HCT116 (cell line): ENCODE data around the gene LRRC4B. TPM values are rescaled to one million over a fixed set of nuclear protein-coding genes. Genes with fewer than 3 reads are reported as not detected.

Experiments used
- ATAC-seq: fragments of 200-7000 bp; cut with Tn5 transposase; 2 replicates; pipeline ENCODE4 v1.9.1; 2020; ENCODE audit warnings: mild to moderate bottlenecking, moderate library complexity
- BruUV-seq: library from RNA; stranded (reverse); fragments of 400-500 nt; replicated peaks from 2 replicates; lab custom pipeline; 2021; lab: Mats Ljungman, UMichigan
- CTCF ChIA-PET: fragments of 300-600 bp; sonication (Branson Sonifier 250); formaldehyde crosslinking; loops from one replicate; lab custom pipeline; 2021; ENCODE audit warnings: antibody characterized with exemption; lab: Charles Lee
- POLR2A ChIA-PET: fragments of 300-600, 350-600 bp; sonication (Branson Sonifier 250); formaldehyde crosslinking; loops from one replicate; lab custom pipeline; 2021; ENCODE audit warnings: antibody characterized with exemption; lab: Charles Lee
- RAD21 ChIA-PET, 2 experiments: fragments of 300-600 bp; sonication (Branson Sonifier 250); formaldehyde crosslinking; loops; one replicate each; lab custom pipeline; 2023; ENCODE audit warnings: low total read pairs in 2 of 2; ENCODE audit not compliant: uncharacterized antibody in 2 of 2, unreplicated experiment in 2 of 2, low non-redundant PET in 1 of 2; lab: Charles Lee
- DNase-seq: peaks from one replicate; pipeline ENCODE4 v3.0.0-alpha.2; 2010; ENCODE audit warnings: low read depth, low spot score
- H2AFZ ChIP-seq: fragments of 200-600 bp; shearing (Covaris generic), sonication (generic); 2 replicates; pipeline ENCODE4 v1.6.1; 2017; ENCODE audit warnings: low read depth, mixed run types, mixed read lengths, antibody characterized with exemption, low read length; ENCODE audit not compliant: poor library complexity, severe bottlenecking
- H3K27ac ChIP-seq: 2 replicates; pipeline ENCODE4 v1.5.1; 2012; ENCODE audit warnings: low read depth, low read length
- H3K27me3 ChIP-seq: fragments of 200-600 bp; sonication (generic); 2 replicates; pipeline ENCODE4 v1.6.1; 2016; ENCODE audit warnings: mixed run types, low read length, mixed read lengths; ENCODE audit not compliant: insufficient read depth
- H3K36me3 ChIP-seq, 2 experiments: fragments of 200-500 bp in 1 of 2; fragments of 200-600 bp in 1 of 2; sonication (Bioruptor generic) in 1 of 2; sonication (generic) in 1 of 2; 2 replicates each; pipeline versions ENCODE4 v1.5.1 to v1.6.1; 2014 to 2016; ENCODE audit warnings: low read length in 2 of 2, inconsistent platforms in 1 of 2, mixed read lengths in 1 of 2, mixed run types in 1 of 2; ENCODE audit not compliant: insufficient read depth in 2 of 2, control insufficient read depth in 1 of 2
- H3K4me1 ChIP-seq, 2 experiments: fragments of 200-600 bp in 1 of 2; sonication (generic) in 1 of 2; 2 replicates each; pipeline versions ENCODE4 v1.5.1 to v1.6.1; 2012 to 2017; ENCODE audit warnings: low read length in 2 of 2, inconsistent platforms in 1 of 2, mild to moderate bottlenecking in 1 of 2, mixed read lengths in 1 of 2, mixed run types in 1 of 2, moderate library complexity in 1 of 2; ENCODE audit not compliant: insufficient read depth in 2 of 2, control insufficient read depth in 1 of 2
- H3K4me2 ChIP-seq: fragments of 200-600 bp; sonication (generic); 2 replicates; pipeline ENCODE4 v1.6.1; 2017; ENCODE audit warnings: mixed run types, low read length, mixed read lengths
- H3K4me3 ChIP-seq, 2 experiments: fragments of 200-600 bp in 1 of 2; sonication (generic) in 1 of 2; replicated peaks in 1 of 2; 2 replicates each; pipeline ENCODE4 v1.5.1; 2011 to 2016; ENCODE audit warnings: low read length in 2 of 2, control low read depth in 1 of 2, low read depth in 1 of 2, mild to moderate bottlenecking in 1 of 2, mixed read lengths in 1 of 2, mixed run types in 1 of 2
- H3K79me2 ChIP-seq: fragments of 200-600 bp; sonication (generic); 2 replicates; pipeline ENCODE4 v1.6.1; 2017; ENCODE audit warnings: mild to moderate bottlenecking, mixed run types, low read length, moderate library complexity, mixed read lengths; ENCODE audit not compliant: insufficient read depth
- H3K9ac ChIP-seq: fragments of 200-600 bp; sonication (generic); 2 replicates; pipeline ENCODE4 v1.6.1; 2016; ENCODE audit warnings: low read length, mixed read lengths
- H3K9me2 ChIP-seq: fragments of 200-600 bp; sonication (generic), shearing (Covaris generic); 2 replicates; pipeline ENCODE4 v1.6.1; 2017; ENCODE audit warnings: mixed run types, mild to moderate bottlenecking, moderate library complexity; ENCODE audit not compliant: insufficient read depth
- H3K9me3 ChIP-seq, 2 experiments: fragments of 200-500 bp in 1 of 2; fragments of 200-600 bp in 1 of 2; sonication (Bioruptor generic) in 1 of 2; sonication (generic) in 1 of 2; 2 replicates each; pipeline ENCODE4 v1.6.1; 2014 to 2017; ENCODE audit warnings: low read length in 2 of 2, mixed read lengths in 2 of 2, inconsistent platforms in 1 of 2, low read depth in 1 of 2, mild to moderate bottlenecking in 1 of 2, mixed run types in 1 of 2, moderate library complexity in 1 of 2; ENCODE audit not compliant: control insufficient read depth in 1 of 2, insufficient read depth in 1 of 2
- H4K20me1 ChIP-seq: fragments of 200-600 bp; sonication (generic), shearing (Covaris generic); 2 replicates; pipeline ENCODE4 v1.6.1; 2017; ENCODE audit warnings: mixed run types, mild to moderate bottlenecking, moderate library complexity; ENCODE audit not compliant: insufficient read depth
- CBX3 ChIP-seq: IDR thresholded peaks from 2 replicates; pipeline ENCODE4 v1.6.1; 2012; ENCODE audit warnings: low read depth
- CEBPB ChIP-seq: IDR thresholded peaks from 2 replicates; pipeline ENCODE4 v1.6.1; 2012; ENCODE audit warnings: low read depth
- ELF1 ChIP-seq: IDR thresholded peaks from 2 replicates; pipeline ENCODE4 v1.6.1; 2012; ENCODE audit warnings: low read depth, borderline replicate concordance
- EZH2 ChIP-seq: fragments of 200-600 bp; sonication (generic); IDR thresholded peaks from 2 replicates; pipeline ENCODE4 v1.6.1; 2017; ENCODE audit warnings: antibody characterized with exemption, mixed run types
- EZH2phosphoT487 ChIP-seq: fragments of 200-600 bp; IDR thresholded peaks from 2 replicates; pipeline ENCODE4 v1.6.1; 2018; ENCODE audit warnings: antibody characterized with exemption, borderline replicate concordance
- FOSL1 ChIP-seq: IDR thresholded peaks from 2 replicates; pipeline ENCODE4 v1.6.1; 2012; ENCODE audit warnings: low read depth
- POLR2A ChIP-seq: IDR thresholded peaks from 2 replicates; pipeline ENCODE4 v1.7.0; 2011; ENCODE audit warnings: borderline replicate concordance; ENCODE audit not compliant: insufficient read depth, insufficient read length; ENCODE audit errors: extremely low read depth
- SP1 ChIP-seq: IDR thresholded peaks from 2 replicates; pipeline ENCODE4 v1.6.1; 2012; ENCODE audit warnings: low read depth
- SRF ChIP-seq: IDR thresholded peaks from 2 replicates; pipeline ENCODE4 v1.6.1; 2012; ENCODE audit warnings: low read depth
- TCF7L2 ChIP-seq: IDR thresholded peaks from 2 replicates; pipeline ENCODE4 v1.7.0; 2011; ENCODE audit warnings: borderline replicate concordance, inconsistent platforms; ENCODE audit not compliant: insufficient read depth, insufficient read length; ENCODE audit errors: extremely low read depth
- ZNF274 ChIP-seq: fragments of 200-500 bp; sonication (Bioruptor generic); IDR thresholded peaks from 2 replicates; pipeline ENCODE4 v1.6.1; 2014; ENCODE audit warnings: mild to moderate bottlenecking, low read depth, low read length, inconsistent platforms
- intact Hi-C: fragments of 100-400 bp; cut with micrococcal nuclease; formaldehyde crosslinking; loops from 2 replicates; pipeline ENCODE4 v1.10.0; 2022
- total RNA-seq: library from RNA; stranded (reverse); gene quantifications from one replicate; pipeline ENCODE4 v1.2.1, GENCODE V29; 2021; ENCODE audit not compliant: unreplicated experiment
- TF ChIP-seq, protein P1 (sequence below): IDR thresholded peaks from 2 replicates; pipeline ENCODE4 v1.6.1; 2012
- TF ChIP-seq, protein P2 (sequence below): IDR thresholded peaks from 2 replicates; pipeline ENCODE4 v1.6.1; 2012
- TF ChIP-seq, protein P3 (sequence below): IDR thresholded peaks from 2 replicates; pipeline ENCODE4 v1.6.1; 2012; ENCODE audit warnings: low read depth
- TF ChIP-seq, protein P4 (sequence below), 3 experiments: fragments of 200-600 bp in 1 of 3; sonication (generic) in 1 of 3; IDR thresholded peaks in 2 of 3; conservative IDR thresholded peaks in 1 of 3; 2 replicates each; pipeline ENCODE4 v1.5.1; 2012 to 2017; ENCODE audit warnings: low read depth in 2 of 3, low read length in 2 of 3, antibody characterized with exemption in 1 of 3, borderline replicate concordance in 1 of 3, control low read depth in 1 of 3, mild to moderate bottlenecking in 1 of 3, mixed read lengths in 1 of 3, mixed run types in 1 of 3, moderate library complexity in 1 of 3; ENCODE audit not compliant: insufficient read depth in 1 of 3

LRRC4B gene
- total RNA-seq, 1 experiment from 2014 or later: 0.89 TPM

DNA sequence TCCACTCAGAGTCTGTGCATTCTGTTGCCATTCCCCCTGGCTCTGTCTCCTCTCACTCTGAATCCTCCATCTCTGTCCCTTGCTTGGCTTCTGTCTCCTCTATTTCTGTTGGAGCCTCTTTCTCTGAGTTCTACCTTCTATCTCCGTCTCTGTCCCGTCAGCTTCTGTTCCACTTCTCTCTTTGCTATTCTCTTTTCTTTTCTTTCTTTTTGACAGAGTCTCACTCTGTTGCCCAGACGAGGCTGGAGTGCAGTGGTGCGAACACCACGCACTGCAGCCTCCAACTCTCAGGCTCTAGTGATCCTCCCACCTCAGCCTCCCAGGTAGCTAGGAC lies 33.8 kb upstream of the LRRC4B start:
- no TSS peak for BruUV-seq
- TF ChIP-seq CEBPB (no peak), FOSL1 (no peak), SRF (no peak)
- TF ChIP-seq, protein P1, sequence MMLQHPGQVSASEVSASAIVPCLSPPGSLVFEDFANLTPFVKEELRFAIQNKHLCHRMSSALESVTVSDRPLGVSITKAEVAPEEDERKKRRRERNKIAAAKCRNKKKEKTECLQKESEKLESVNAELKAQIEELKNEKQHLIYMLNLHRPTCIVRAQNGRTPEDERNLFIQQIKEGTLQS: no peak
- TF ChIP-seq, all 23 proteins: peak for 0
- H3K4me2 ChIP-seq: no peak overlapping the region
- H3K9me2 ChIP-seq: no peaks in the 10 kb centered on the region
- no peak overlapping the region for H3K4me3 ChIP-seq
- DNase-seq (no peak), ATAC-seq (no peak)
- no peaks in the 10 kb centered on the region for H4K20me1 ChIP-seq
- H3K9me3 ChIP-seq: no peaks in the 10 kb centered on the region
- no peaks in the 10 kb centered on the region for H3K79me2 ChIP-seq
- no peaks in the 10 kb centered on the region for H3K36me3 ChIP-seq
- CTCF ChIA-PET: no interaction called here
- no peaks in the 10 kb centered on the region for H3K4me1 ChIP-seq
- H2AFZ ChIP-seq: no peak overlapping the region
- intact Hi-C loops: no loop called here
- peaks cover 4% of the 10 kb centered on the region; the same call in 1 of the 2 replicates for H3K27me3 ChIP-seq
- RAD21 ChIA-PET: no interaction called here
- no peak overlapping the region for H3K9ac ChIP-seq
- no peak overlapping the region for H3K27ac ChIP-seq
- POLR2A ChIA-PET: no interaction called here

DNA sequence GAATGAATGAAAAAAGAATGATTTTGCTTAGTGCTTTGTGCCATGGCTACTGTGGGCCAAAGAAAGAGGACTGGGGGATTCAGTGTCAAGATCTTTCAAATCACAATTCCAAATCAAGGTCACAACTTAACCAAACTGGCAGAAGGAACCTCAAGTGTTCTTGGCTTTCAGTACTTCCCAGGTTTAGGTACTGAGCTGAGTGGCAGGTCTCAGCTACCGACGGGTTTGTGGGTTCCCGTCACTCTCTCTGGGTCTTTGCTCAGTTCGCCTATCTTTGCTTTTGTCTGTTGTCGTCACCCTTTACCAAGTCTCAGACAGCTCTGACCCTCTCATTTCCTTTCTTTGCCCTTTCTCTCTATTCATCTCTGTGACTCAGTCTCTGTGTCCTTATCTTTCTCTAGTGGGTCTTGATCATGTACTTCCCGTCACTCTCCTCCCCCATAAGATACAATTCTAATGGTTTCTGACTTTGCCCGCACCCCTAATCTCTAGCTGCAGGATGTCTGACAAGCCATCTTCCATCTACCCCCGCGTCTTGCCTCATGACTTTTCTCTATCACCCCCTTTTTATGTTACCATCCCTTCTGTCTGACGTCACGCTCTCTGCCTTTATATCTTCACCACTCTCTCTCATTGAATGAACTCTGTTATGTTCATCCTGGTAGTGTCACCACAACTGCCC lies 33.3 kb upstream of the LRRC4B start:
- BruUV-seq: no TSS peak
- CTCF ChIA-PET: no interaction called here
- DNase-seq (no peak), ATAC-seq (no peak)
- Histone ChIP-seq H3K4me3 (no peak overlapping the region), H4K20me1 (no peaks in the 10 kb centered on the region), H3K79me2 (no peaks in the 10 kb centered on the region), H3K4me2 (no peak overlapping the region), H3K9ac (no peak overlapping the region), H2AFZ (no peak overlapping the region), H3K36me3 (no peaks in the 10 kb centered on the region), H3K27ac (no peak overlapping the region), H3K9me3 (no peaks in the 10 kb centered on the region), H3K27me3 (peaks cover 4% of the 10 kb centered on the region; the same call in 1 of the 2 replicates), H3K4me1 (no peaks in the 10 kb centered on the region), H3K9me2 (no peaks in the 10 kb centered on the region)
- intact Hi-C loops: no loop called here
- RAD21 ChIA-PET: no interaction called here
- POLR2A ChIA-PET: no interaction called here
- TF ChIP-seq ZNF274 (no peak), POLR2A (no peak), SP1 (no peak), ELF1 (no peak), EZH2phosphoT487 (no peak), FOSL1 (no peak), TCF7L2 (no peak), SRF (no peak), CBX3 (no peak), EZH2 (no peak)
- TF ChIP-seq, protein P2, sequence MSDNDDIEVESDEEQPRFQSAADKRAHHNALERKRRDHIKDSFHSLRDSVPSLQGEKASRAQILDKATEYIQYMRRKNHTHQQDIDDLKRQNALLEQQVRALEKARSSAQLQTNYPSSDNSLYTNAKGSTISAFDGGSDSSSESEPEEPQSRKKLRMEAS: no peak
- TF ChIP-seq, protein P3, sequence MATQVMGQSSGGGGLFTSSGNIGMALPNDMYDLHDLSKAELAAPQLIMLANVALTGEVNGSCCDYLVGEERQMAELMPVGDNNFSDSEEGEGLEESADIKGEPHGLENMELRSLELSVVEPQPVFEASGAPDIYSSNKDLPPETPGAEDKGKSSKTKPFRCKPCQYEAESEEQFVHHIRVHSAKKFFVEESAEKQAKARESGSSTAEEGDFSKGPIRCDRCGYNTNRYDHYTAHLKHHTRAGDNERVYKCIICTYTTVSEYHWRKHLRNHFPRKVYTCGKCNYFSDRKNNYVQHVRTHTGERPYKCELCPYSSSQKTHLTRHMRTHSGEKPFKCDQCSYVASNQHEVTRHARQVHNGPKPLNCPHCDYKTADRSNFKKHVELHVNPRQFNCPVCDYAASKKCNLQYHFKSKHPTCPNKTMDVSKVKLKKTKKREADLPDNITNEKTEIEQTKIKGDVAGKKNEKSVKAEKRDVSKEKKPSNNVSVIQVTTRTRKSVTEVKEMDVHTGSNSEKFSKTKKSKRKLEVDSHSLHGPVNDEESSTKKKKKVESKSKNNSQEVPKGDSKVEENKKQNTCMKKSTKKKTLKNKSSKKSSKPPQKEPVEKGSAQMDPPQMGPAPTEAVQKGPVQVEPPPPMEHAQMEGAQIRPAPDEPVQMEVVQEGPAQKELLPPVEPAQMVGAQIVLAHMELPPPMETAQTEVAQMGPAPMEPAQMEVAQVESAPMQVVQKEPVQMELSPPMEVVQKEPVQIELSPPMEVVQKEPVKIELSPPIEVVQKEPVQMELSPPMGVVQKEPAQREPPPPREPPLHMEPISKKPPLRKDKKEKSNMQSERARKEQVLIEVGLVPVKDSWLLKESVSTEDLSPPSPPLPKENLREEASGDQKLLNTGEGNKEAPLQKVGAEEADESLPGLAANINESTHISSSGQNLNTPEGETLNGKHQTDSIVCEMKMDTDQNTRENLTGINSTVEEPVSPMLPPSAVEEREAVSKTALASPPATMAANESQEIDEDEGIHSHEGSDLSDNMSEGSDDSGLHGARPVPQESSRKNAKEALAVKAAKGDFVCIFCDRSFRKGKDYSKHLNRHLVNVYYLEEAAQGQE: no peak
- TF ChIP-seq, protein P4, sequence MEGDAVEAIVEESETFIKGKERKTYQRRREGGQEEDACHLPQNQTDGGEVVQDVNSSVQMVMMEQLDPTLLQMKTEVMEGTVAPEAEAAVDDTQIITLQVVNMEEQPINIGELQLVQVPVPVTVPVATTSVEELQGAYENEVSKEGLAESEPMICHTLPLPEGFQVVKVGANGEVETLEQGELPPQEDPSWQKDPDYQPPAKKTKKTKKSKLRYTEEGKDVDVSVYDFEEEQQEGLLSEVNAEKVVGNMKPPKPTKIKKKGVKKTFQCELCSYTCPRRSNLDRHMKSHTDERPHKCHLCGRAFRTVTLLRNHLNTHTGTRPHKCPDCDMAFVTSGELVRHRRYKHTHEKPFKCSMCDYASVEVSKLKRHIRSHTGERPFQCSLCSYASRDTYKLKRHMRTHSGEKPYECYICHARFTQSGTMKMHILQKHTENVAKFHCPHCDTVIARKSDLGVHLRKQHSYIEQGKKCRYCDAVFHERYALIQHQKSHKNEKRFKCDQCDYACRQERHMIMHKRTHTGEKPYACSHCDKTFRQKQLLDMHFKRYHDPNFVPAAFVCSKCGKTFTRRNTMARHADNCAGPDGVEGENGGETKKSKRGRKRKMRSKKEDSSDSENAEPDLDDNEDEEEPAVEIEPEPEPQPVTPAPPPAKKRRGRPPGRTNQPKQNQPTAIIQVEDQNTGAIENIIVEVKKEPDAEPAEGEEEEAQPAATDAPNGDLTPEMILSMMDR (IDR thresholded peaks at IDR 0.05 in 2 of 3, conservative IDR thresholded peaks at IDR 0.05 in 1 of 3; ENCODE audit: borderline replicate concordance in 1 of 3, insufficient read depth in 1 of 3, low read depth in 2 of 3, low read length in 2 of 3): no peak
